Testis (tissue), 2 donors: ENCODE results near the gene ERC2.

ENCODE experiments used
- CTCF ChIP-seq, 3 experiments: fragments of 450-650 bp in 2 of 3; fragments of 200-600 bp in 1 of 3; sonication (generic) in 1 of 3; IDR thresholded peaks; one replicate each; pipeline ENCODE4 v1.5.1; 2016 to 2019; ENCODE audit warnings: antibody characterized with exemption in 3 of 3, mild to moderate bottlenecking in 2 of 3, moderate library complexity in 1 of 3
- POLR2A ChIP-seq: fragments of 450-650 bp; IDR thresholded peaks from one replicate; pipeline ENCODE4 v1.6.1; 2017; ENCODE audit warnings: antibody characterized with exemption, mild to moderate bottlenecking, moderate library complexity

DNA sequence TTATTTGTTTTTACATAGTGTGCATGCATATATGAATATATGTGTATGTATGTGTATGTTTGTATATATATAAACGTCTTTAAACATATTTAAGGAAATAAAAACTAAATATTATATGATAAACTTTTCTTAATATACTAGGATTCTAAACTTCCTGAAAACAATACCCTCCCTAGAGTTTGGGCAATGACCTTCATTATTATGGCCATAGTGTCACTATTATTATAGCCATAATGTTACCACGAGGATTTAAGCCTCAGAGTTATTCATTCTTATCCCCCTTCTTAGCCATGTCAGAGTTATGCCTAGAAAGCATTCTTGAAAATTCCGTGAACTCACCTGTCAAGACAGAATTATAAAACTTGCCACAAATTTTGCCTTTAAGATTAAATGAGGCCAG is 335.5 kb downstream of the ERC2 start:
- TF ChIP-seq CTCF (IDR thresholded peaks at IDR 0.05) (no peak), POLR2A (no peak)
